Fibroblast of pulmonary artery (primary cell): ENCODE measurements around the gene HIVEP3.

Experiments used
- DNase-seq: peaks from one replicate; pipeline ENCODE4 v3.0.0-alpha.2; 2010; ENCODE audit warnings: low read depth
- H3K4me3 ChIP-seq: replicated peaks from 2 replicates; pipeline ENCODE4 v1.5.1; 2011; ENCODE audit warnings: low read depth, mild to moderate bottlenecking, control low read depth, low read length, moderate library complexity
- CTCF ChIP-seq: IDR thresholded peaks from 2 replicates; pipeline ENCODE4 v1.5.1; 2011; ENCODE audit warnings: mild to moderate bottlenecking, control low read depth, low read length, inconsistent platforms; ENCODE audit errors: missing control alignments

HIVEP3 gene

GRCh38 chr1:41623736-41624135, 295.0 kb downstream of the HIVEP3 start:
- H3K4me3 ChIP-seq: no peak overlapping the region
- DNase-seq: no peak
- TF ChIP-seq CTCF: no peak

DNA sequence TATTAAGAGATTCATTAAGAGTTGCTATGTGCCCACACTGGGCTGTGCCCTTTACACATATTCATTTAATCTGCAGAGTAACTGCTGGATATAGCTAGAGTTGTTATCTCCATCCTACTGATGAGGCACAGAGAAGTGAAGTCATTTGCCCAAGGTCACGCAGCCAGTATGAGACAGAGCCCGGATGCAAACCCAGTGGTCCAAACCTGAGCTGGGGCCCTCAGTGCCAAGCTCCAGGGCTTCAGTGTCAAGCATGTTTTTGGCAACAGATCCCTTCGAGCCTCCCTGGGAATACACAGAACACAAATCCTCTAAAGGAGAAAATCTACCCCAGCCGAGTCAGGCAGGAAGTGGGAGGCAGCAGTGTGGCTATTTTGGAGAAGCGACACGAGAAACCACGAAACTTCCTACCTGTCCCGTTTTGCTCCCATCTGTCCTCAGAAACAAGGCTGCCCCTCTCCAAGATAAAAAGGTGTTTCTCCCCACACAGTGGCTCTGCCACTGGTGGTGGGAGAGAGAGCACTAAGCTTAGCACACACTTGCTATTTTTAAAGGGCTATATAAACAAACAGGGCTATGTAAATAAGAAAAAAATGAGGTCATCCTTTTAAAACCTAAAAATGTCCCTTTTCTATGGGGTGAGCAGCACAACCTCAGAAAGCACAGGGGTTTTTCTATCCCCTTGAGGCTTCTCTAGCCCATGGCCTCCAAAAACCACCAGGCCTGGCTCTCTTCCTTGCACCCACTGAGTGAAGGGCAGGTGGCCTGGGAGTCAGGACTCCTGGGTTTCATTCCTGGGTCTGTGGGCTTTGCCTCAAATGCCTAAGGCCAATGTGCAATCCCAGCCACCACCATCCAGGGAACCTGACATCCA, 295.6 kb downstream of the HIVEP3 start:
- TF ChIP-seq CTCF: no peak
- H3K4me3 ChIP-seq: no peak overlapping the region
- no peak for DNase-seq

- TF ChIP-seq CTCF: no peak
- DNase-seq: peak; percentile 59
- no peak overlapping the region for H3K4me3 ChIP-seq
Observed at GRCh38 chr1:41622402-41622801, 296.3 kb downstream of the HIVEP3 start.

GRCh38 chr1:41621791-41622190, 296.9 kb downstream of the HIVEP3 start:
- no peak for TF ChIP-seq CTCF
- no peak overlapping the region for H3K4me3 ChIP-seq
- DNase-seq: no peak

DNA sequence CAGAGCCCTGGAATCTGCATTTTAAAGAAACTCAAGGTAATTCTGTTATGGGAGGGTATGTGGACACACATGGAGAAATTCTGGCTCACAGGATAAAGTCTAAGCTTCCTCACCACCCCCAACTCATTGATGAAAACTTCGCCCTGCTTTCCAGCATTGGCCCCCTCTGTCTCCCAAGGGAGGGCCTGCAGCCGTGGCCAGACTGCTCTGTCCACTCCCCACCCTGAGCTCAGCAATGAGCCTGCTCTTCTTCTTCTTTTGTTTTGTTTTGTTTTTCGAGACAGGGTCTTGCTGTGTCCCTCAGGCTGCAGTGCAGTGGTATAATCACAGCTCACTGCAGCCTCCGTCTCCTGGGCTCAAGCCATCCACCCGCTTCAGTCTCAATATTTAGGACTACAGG, 297.5 kb downstream of the HIVEP3 start:
- no peak for TF ChIP-seq CTCF
- no peak overlapping the region for H3K4me3 ChIP-seq
- DNase-seq: no peak

DNA sequence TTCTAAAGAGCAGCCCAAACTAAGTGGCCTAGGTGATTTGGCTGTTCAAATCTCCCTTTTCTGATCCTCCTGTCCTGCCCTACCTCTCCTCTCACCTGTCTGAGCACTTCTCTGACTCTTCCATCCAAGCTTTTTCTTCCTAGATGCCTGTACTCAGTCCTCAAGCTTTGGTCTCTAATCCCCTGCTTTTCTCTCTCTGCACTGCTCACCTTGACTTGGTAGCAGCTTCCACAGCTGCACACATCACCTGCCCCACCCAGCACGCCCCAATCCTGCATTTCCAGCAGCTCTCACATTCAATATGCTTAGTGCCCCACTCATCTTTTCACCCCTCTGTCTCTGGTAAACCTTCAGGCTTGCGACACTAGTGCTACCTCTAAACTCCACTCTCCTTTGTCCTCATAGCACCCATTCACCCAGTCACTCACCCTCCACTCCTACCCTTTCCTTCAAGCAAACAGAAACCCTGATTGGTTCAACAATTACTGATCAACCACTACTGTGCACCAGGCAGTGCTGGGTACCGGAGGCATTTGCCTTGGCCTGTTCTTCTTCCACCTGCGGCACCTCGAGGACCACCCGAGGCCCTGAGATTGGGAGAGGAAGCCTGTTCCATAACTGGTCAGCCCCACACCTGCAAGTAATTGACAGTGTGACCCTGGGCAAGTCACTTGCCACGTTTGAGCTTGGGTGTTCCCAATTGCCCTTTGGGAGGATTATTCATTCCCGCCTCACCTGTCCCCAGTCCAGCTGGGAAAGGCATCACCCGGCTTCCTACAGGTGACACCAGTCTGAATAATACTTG, 298.2 kb downstream of the HIVEP3 start:
- H3K4me3 ChIP-seq: no peak overlapping the region
- no peak for DNase-seq
- TF ChIP-seq CTCF: no peak
